GM12801 (cell line): ENCODE measurements around the gene RARS2.

Experiments used
- TF ChIP-seq, protein P1 (sequence below): IDR thresholded peaks from one replicate; pipeline ENCODE4 v1.5.1; 2011; ENCODE audit warnings: control low read depth; ENCODE audit not compliant: insufficient read length; ENCODE audit errors: extremely low read depth

Gene RARS2

DNA sequence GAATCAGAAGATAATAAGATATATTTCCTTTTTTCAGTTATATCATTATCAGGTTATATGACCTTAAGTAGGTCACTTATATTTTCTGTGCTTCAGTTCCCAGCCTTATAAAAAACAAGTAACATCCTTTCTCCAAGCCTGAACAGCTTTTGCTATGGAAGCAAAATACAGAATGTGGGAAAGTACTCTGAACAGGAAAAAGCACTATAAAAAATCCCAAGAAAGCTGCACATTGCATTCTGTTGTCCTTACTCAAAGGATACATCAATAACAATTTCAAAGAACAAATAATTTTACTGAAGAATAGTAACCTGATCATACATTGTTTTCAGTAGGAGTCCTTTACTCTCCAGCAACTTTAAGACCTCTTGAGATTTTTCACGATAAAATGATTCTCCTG lies 60.6 kb downstream of the RARS2 start:
- TF ChIP-seq, protein P1, sequence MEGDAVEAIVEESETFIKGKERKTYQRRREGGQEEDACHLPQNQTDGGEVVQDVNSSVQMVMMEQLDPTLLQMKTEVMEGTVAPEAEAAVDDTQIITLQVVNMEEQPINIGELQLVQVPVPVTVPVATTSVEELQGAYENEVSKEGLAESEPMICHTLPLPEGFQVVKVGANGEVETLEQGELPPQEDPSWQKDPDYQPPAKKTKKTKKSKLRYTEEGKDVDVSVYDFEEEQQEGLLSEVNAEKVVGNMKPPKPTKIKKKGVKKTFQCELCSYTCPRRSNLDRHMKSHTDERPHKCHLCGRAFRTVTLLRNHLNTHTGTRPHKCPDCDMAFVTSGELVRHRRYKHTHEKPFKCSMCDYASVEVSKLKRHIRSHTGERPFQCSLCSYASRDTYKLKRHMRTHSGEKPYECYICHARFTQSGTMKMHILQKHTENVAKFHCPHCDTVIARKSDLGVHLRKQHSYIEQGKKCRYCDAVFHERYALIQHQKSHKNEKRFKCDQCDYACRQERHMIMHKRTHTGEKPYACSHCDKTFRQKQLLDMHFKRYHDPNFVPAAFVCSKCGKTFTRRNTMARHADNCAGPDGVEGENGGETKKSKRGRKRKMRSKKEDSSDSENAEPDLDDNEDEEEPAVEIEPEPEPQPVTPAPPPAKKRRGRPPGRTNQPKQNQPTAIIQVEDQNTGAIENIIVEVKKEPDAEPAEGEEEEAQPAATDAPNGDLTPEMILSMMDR = no peak

DNA sequence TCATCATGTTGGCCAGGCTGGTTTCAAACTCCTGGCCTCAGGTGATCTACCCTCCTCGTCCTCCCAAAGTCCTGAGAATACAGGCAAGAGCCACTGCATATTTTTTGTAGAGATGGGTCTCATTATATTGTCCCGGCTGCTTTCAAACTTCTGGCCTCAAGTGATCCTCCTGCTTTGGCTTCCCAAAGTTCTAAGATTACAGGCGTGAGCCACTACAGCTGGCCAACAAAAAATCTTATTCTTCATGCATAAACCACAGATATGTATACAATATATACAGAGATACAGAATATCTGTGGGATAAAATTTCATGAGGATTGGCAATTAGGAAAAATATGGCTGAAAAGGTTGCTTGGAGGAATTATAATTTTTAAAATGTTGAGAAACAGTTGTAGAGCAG lies 67.1 kb downstream of the RARS2 start:
- TF ChIP-seq, protein P1 = no peak

DNA sequence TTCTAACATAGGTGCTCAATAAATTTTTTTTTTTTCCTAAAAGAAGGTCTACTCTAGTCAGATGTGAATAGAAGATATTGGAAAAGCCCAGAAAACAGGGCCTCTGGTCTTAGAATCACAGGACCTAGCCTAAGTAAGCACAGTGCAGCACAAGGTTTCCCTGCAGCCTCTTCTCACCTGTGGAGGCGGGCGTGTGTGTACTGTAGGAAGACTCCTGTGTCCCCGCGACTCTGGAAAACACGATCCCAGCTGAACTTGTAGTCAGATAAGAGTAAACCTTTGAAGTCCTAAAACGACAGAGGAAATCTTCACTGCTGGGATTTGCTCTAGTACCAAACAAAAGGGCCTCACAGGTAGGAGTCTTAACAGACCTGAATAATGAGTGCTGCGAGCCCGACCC lies 71.3 kb downstream of the RARS2 start:
- TF ChIP-seq, protein P1 = no peak

DNA sequence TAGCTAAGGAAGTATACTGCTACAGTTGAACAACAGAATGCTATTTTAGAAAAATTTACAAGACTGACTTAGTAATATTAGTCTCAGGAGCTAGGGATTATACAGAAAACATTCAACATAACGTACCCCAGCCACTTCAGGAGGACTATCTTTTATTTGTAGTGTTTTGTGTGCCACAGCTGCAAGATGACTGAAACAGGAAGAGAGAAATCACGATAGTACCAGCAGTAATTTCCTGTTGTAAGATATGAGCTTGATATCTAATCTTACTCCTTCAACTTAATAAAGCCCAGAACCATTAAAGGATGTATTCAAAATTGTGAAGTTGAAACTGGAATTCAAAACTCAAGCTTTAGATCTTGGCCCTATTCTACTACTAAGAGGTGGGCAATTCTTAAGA lies 75.0 kb downstream of the RARS2 start:
- TF ChIP-seq, protein P1 = no peak

DNA sequence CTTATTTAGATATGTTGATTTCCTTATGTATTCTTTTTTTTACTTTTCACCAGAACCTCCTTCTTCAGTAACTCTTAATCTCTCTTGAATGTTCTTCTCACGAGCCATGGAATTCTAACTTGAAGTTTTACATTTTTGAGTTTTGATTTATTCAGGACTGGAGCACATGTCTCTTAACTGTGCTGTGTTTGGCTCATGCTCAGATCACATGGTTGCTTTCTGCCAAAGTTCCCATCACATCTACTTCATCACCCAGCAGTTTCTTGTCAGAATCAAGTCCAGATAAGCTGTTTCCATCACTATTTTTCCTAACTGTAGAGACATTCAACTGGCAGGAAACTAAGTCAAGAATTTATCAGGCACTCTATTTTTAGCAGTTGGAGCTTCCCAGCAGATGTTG lies 85.3 kb downstream of the RARS2 start:
- TF ChIP-seq, protein P1 = no peak

DNA sequence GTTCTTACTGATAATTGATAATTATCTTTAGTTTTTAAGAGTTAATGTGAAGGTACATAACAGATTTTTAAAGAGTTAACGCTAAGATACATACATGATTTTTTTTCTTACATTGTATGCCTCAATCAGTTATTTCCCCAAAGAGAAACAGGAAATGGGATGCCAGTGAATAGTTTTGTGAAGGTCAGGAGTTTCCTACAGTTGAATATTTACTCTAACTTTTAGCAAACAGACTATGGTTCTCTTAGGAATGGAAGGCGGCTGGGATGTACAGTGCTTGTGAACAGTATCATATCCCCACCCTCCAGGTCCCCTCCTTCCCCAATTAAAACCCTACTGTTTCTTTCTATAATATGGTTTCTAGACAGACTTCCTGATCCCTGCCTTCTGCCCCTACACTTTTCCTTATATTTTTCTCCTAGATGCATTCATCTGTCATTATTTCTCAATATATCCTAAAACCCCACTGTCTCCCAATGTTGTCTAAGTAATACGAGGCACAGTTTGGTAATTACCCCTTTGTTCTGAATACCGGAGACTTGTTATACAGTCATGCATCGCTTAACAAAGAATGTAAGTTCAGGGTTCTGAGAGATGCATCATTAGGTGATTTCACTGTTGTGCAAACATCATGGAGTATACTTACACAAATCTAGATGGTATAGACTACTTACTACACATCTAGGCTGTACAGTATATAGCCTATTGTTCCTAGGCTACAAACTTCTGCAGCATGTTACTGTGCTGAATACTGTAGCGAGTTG lies 87.8 kb downstream of the RARS2 start:
- TF ChIP-seq, protein P1 = no peak

DNA sequence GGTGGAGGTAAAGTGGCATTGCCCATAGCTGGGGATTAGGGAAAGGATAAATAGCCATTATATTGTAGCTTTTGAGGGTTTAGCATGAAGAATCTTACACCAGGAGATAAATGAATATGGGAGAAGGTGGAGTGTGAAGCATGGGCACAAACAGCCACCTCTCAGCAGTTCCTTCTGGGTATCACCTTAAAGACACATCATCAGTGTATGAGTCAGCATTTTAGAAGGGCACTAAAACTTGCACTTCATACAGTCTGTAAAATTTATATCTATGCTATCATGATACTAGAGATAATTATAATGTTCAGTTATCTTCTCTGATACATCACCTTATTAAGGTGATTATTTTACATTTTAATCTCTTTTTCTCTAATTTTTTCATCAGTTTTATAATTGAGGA lies 91.7 kb downstream of the RARS2 start:
- TF ChIP-seq, protein P1 = no peak
